GM23338 (cell line): ENCODE measurements around the gene DGCR6L. TPM values are rescaled to one million over a fixed set of nuclear protein-coding genes. Genes with fewer than 3 reads are reported as not detected.

Experiments used
- ATAC-seq: fragments of 200-7000 bp; cut with Tn5 transposase; 3 replicates; pipeline ENCODE4 v1.9.1; 2020
- DNase-seq: peaks from one replicate; pipeline ENCODE4 v3.0.0-alpha.2; 2015; ENCODE audit warnings: low spot score
- H2AFZ ChIP-seq: fragments of 200-600 bp; sonication (generic); 2 replicates; pipeline ENCODE4 v1.8.0; 2016; ENCODE audit warnings: antibody characterized with exemption, mild to moderate bottlenecking, moderate library complexity
- H3F3A ChIP-seq: fragments of 200-600 bp; sonication (generic); replicated peaks from 2 replicates; pipeline ENCODE4 v1.8.0; 2017; ENCODE audit warnings: antibody characterized with exemption, mixed run types, low read depth
- H3K27ac ChIP-seq: fragments of 200-600 bp; sonication (generic); 2 replicates; pipeline ENCODE4 v1.6.1; 2016; ENCODE audit warnings: low read depth
- H3K27me3 ChIP-seq: fragments of 200-600 bp; sonication (generic); 2 replicates; pipeline ENCODE4 v1.8.0; 2016; ENCODE audit warnings: mild to moderate bottlenecking, mixed run types, moderate library complexity; ENCODE audit not compliant: insufficient read depth
- H3K36me3 ChIP-seq: fragments of 200-600 bp; sonication (generic); 2 replicates; pipeline ENCODE4 v1.8.0; 2016; ENCODE audit warnings: mild to moderate bottlenecking; ENCODE audit not compliant: insufficient read depth
- H3K4me1 ChIP-seq: fragments of 200-600 bp; sonication (generic); 2 replicates; pipeline ENCODE4 v1.8.0; 2016; ENCODE audit warnings: mild to moderate bottlenecking, moderate library complexity; ENCODE audit not compliant: insufficient read depth
- H3K4me2 ChIP-seq: fragments of 200-600 bp; sonication (generic); 2 replicates; pipeline ENCODE4 v1.7.1; 2017; ENCODE audit warnings: mixed run types
- H3K4me3 ChIP-seq: fragments of 200-600 bp; sonication (generic); 2 replicates; pipeline ENCODE4 v1.6.1; 2016; ENCODE audit warnings: mixed run types
- H3K79me2 ChIP-seq: fragments of 200-600 bp; sonication (generic); replicated peaks from 2 replicates; pipeline ENCODE4 v1.8.0; 2017; ENCODE audit warnings: mild to moderate bottlenecking; ENCODE audit not compliant: insufficient read depth
- H3K9me2 ChIP-seq: fragments of 200-600 bp; sonication (generic); 2 replicates; pipeline ENCODE4 v1.8.0; 2017; ENCODE audit not compliant: insufficient read depth
- H4K20me1 ChIP-seq: fragments of 200-600 bp; sonication (generic); replicated peaks from 2 replicates; pipeline ENCODE4 v1.8.0; 2017; ENCODE audit warnings: mild to moderate bottlenecking; ENCODE audit not compliant: insufficient read depth
- H3K27ac Mint-ChIP-seq: 2 replicates; pipeline ENCODE4 v1.8.0; 2020; ENCODE audit warnings: inconsistent platforms, mild to moderate bottlenecking, moderate library complexity, mixed read lengths
- H3K27me3 Mint-ChIP-seq: 3 replicates; pipeline ENCODE4 v1.8.0; 2022; ENCODE audit warnings: low read depth, mild to moderate bottlenecking, moderate library complexity, mixed read lengths, inconsistent platforms; ENCODE audit not compliant: insufficient read depth, poor library complexity
- H3K36me3 Mint-ChIP-seq: 3 replicates; pipeline ENCODE4 v1.8.0; 2021; ENCODE audit warnings: low read depth, mild to moderate bottlenecking, inconsistent platforms, moderate library complexity, mixed read lengths
- H3K4me1 Mint-ChIP-seq: 3 replicates; pipeline ENCODE4 v1.8.0; 2020; ENCODE audit warnings: mild to moderate bottlenecking, inconsistent platforms, mixed read lengths
- H3K4me3 Mint-ChIP-seq: 3 replicates; pipeline ENCODE4 v1.8.0; 2021; ENCODE audit warnings: moderate library complexity, mild to moderate bottlenecking, inconsistent platforms, mixed read lengths
- H3K9me3 Mint-ChIP-seq: 3 replicates; pipeline ENCODE4 v1.8.0; 2020; ENCODE audit warnings: moderate library complexity, mild to moderate bottlenecking, inconsistent platforms, mixed read lengths
- CREB1 ChIP-seq: fragments of 250-450 bp; sonication (Bioruptor Pico); IDR thresholded peaks from 2 replicates; pipeline ENCODE4 v1.5.0; 2020; ENCODE audit warnings: low read depth, mild to moderate bottlenecking, moderate library complexity
- CTCF ChIP-seq, 2 experiments: fragments of 200-600 bp in 1 of 2; sonication (generic) in 1 of 2; conservative IDR thresholded peaks; 2 replicates each; pipeline versions ENCODE4 v1.5.1 to v1.6.1; 2016 to 2017; ENCODE audit warnings: antibody characterized with exemption in 2 of 2, low read depth in 2 of 2, mild to moderate bottlenecking in 2 of 2, moderate library complexity in 1 of 2
- ETS1 ChIP-seq: IDR thresholded peaks from 2 replicates; pipeline ENCODE4 v1.6.1; 2016; ENCODE audit warnings: antibody characterized with exemption
- EZH2 ChIP-seq: fragments of 200-600 bp; sonication (generic); IDR thresholded peaks from one replicate; pipeline ENCODE4 v1.8.0; 2017; ENCODE audit warnings: antibody characterized with exemption, mild to moderate bottlenecking, low read depth; ENCODE audit not compliant: unreplicated experiment
- NANOG ChIP-seq: IDR thresholded peaks from 2 replicates; pipeline ENCODE4 v1.6.1; 2016; ENCODE audit warnings: antibody characterized with exemption, borderline replicate concordance
- POLR2AphosphoS5 ChIP-seq: IDR thresholded peaks from 2 replicates; pipeline ENCODE4 v1.6.1; 2016; ENCODE audit warnings: antibody characterized with exemption, low read depth
- REST ChIP-seq: IDR thresholded peaks from one replicate; pipeline ENCODE4 v1.6.1; 2018; ENCODE audit warnings: antibody characterized with exemption; ENCODE audit not compliant: unreplicated experiment
- STAT1 ChIP-seq: IDR thresholded peaks from one replicate; pipeline ENCODE4 v1.6.1; 2016; ENCODE audit warnings: antibody characterized with exemption; ENCODE audit not compliant: unreplicated experiment
- ZNF331 ChIP-seq: fragments of 250-450 bp; sonication (Bioruptor Pico); IDR thresholded peaks from 2 replicates; pipeline ENCODE4 v1.5.0; 2020; ENCODE audit warnings: low read depth, mild to moderate bottlenecking, moderate library complexity
- ZNF462 ChIP-seq: fragments of 250-450 bp; sonication (Bioruptor Pico); IDR thresholded peaks from 2 replicates; pipeline ENCODE4 v1.5.0; 2020; ENCODE audit warnings: mild to moderate bottlenecking, moderate library complexity
- polyA plus RNA-seq: library from polyadenylated mRNA; unstranded; fragments of >200 nt; fragmentation: Nextera tagmentation; extraction: Ambion mirVana; gene quantifications from 2 replicates; pipeline ENCODE4 v1.2.1, GENCODE V29; 2016
- total RNA-seq: library from RNA; depleted of rRNA; stranded (reverse); fragments of >200 nt; shearing (Covaris generic); gene quantifications from 2 replicates; pipeline ENCODE4 v1.2.3, GENCODE V29; 2014

DGCR6L gene
- total and polyA plus RNA-seq, 2 experiments from 2014 or later, result 66.3 to 85.9 TPM

- Mint-ChIP-seq H3K9me3 (no peaks in the 10 kb centered on the region), H3K36me3 (no peaks in the 10 kb centered on the region), H3K27me3 (peaks cover 13% of the 10 kb centered on the region), H3K4me1 (peaks cover 2% of the 10 kb centered on the region; the same call in 1 of the 3 replicates), H3K4me3 (no peak overlapping the region), H3K27ac (no peak overlapping the region)
- peak; percentile 22; the same call in 1 of the 3 replicates for ATAC-seq
- H3K9me2 ChIP-seq, result no peaks in the 10 kb centered on the region
- H3K27ac ChIP-seq, result no peak overlapping the region
- no peak overlapping the region for H2AFZ ChIP-seq
- 0 out of 2 replicates have a peak, but pooled peaks cover 3% of the 10 kb centered on the region for H3F3A ChIP-seq
- H3K4me2 ChIP-seq, result no peak overlapping the region
- no peaks in the 10 kb centered on the region for H3K4me1 ChIP-seq
- no peaks in the 10 kb centered on the region for H3K79me2 ChIP-seq
- H3K27me3 ChIP-seq, result peaks cover 1% of the 10 kb centered on the region; the same call in 1 of the 2 replicates
- H4K20me1 ChIP-seq, result no peaks in the 10 kb centered on the region
- no peaks in the 10 kb centered on the region for H3K36me3 ChIP-seq
- no peak for TF ChIP-seq NANOG
- no peak for DNase-seq
- H3K4me3 ChIP-seq, result no peak overlapping the region
Observed at GRCh38 chr22:20291604-20292063, 28.2 kb downstream of the DGCR6L start.

GRCh38 chr22:20291249-20291586 lies 28.6 kb downstream of the DGCR6L start:
- Mint-ChIP-seq H3K4me3 (no peak overlapping the region), H3K27ac (no peak overlapping the region), H3K4me1 (peaks cover 2% of the 10 kb centered on the region; the same call in 1 of the 3 replicates), H3K36me3 (no peaks in the 10 kb centered on the region), H3K9me3 (no peaks in the 10 kb centered on the region), H3K27me3 (peaks cover 11% of the 10 kb centered on the region)
- Histone ChIP-seq H3K4me2 (no peak overlapping the region), H3K9me2 (no peaks in the 10 kb centered on the region), H3K27me3 (no peaks in the 10 kb centered on the region), H3K4me3 (no peak overlapping the region), H4K20me1 (no peaks in the 10 kb centered on the region), H3K27ac (no peak overlapping the region), H3K79me2 (no peaks in the 10 kb centered on the region), H3K36me3 (no peaks in the 10 kb centered on the region), H2AFZ (no peak overlapping the region), H3K4me1 (no peaks in the 10 kb centered on the region), H3F3A (0 out of 2 replicates have a peak, but pooled peaks cover 3% of the 10 kb centered on the region)
- no peak for ATAC-seq
- no peak for DNase-seq
- TF ChIP-seq CREB1 (CRISPR knock-in tag) (no peak), ZNF331 (no peak), STAT1 (no peak), POLR2AphosphoS5 (no peak), REST (no peak), ETS1 (no peak), CTCF (conservative IDR thresholded peaks at IDR 0.05; ENCODE audit: low read depth in 2 of 2) (no peak), ZNF462 (no peak), EZH2 (no peak)
